Stimulated activated CD8-positive, alpha-beta memory T cell treated with anti-CD3 and anti-CD28 coated beads, Interleukin-4, amount 100 ng/mL, for 1 hour (primary cell): ENCODE measurements around the gene LIPI.
"Not testable (repeated sequence)": the region's sequence is repeated elsewhere in the genome, so short reads cannot be mapped to it uniquely, and the experiment has no call there.

Experiments
- DNase-seq, 2 donors: peaks; one replicate each; pipeline ENCODE4 v3.0.0-alpha.2; 2020; ENCODE audit warnings: low read depth in 2 of 2, low spot score in 1 of 2

Gene LIPI

GRCh38 chr21:14210738-14211137, at the start of gene LIPI:
Gene LIPI (minus strand): TSS chr21:14210955. CDS start chr21:14210845, 110 bp downstream.
- DNase-seq: no peak

GRCh38 chr21:14260174-14260764, 49.5 kb upstream of the LIPI start:
- no peak for DNase-seq

DNA sequence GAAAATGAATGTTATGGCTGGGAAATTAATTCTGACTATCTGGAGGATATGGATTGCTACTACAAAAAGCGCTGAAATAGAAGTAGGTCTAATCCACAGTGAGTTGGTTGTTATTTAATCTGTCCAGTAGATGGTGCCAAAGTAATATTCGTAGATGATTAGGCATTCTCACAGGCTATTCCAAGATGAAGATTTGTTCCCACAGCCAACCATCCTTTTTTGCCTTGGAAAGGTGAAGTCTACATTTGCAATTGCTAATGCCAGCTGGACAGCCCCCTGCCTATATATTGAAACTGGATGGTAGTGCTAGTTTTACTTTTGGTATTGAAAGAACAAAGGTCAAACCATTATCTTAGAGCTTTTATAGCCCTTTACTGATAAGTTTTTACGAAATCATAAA, 49.0 kb upstream of the LIPI start:
- DNase-seq: no peak

DNA sequence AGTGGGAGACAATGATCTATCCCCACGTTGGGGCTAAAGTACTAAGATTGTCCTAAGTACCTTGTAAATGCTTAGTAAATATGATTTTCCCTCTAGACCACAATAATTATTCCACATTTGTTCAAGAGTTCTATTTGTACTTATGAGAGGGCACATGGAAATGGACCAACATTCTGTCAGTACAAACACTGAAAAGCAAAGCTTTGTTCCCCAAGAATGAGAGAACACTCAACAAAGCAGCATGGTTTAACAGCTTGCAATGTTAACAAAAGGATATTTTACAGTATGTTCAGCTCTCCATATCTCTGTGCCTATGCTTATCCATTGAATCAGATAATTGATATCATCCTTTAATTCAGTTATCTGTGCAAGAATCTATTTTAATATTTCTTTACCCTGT, 40.6 kb upstream of the LIPI start:
- DNase-seq: no peak

DNA sequence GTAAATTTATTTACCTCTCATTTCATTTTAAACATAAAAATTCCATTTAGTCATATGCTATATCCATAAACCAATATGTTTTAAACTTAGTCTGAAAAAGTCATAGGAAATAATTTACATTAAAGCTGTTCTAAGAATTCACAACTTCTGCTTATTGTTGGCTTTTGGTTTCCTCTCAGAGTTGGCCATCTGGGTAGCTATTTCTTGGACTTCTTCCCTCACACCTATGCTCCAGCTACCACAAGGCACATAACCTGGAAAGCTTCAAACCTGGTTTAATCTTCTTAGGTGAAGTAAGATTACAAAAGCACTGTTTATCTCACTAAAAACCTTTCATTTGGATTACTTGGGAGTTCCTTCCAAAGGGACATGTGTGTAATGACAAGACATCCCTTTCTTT, 35.0 kb upstream of the LIPI start:
- no peak for DNase-seq

DNA sequence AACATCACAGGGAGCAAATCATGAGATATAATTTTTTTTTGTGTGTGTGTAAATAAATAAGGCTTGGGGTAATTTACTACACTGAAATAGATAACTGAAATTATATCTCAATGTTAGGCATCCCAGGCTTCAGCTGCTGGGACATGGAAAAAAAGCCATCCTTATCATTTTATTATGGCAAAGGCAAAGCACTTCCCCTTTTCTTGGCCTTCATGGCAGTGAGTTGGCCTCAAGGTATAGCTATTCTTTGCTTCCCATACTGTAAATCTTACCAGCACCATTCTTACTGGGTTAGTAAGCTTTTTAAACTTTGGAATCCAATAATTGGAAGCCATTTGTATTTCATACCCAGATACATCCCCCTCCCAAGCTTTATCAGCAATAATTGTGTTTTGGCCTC, 34.2 kb upstream of the LIPI start:
- DNase-seq: no peak

GRCh38 chr21:14243874-14244273, 33.1 kb upstream of the LIPI start:
- DNase-seq: no peak

DNA sequence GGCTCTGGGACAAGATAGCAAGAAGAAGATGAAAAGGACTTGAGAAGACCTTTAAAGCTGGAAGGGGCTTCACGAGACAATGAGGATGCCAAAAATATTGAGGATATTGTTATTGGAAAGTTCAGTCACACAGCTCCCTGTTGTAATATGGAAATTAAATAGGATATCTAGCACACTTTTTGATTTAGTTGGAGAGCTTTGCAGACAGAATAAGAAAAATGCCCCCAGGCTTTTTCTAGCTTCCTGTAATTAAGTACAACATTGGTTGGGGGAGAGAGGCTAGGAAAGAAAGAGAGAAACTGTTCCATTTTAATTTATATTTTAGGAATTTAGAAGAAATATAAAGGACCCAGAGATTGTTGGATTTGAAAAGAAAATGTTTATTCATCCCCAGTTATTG, 32.7 kb upstream of the LIPI start:
- DNase-seq: no peak

- DNase-seq: no peak
Observed at GRCh38 chr21:14241297-14241696, 30.5 kb upstream of the LIPI start.

DNA sequence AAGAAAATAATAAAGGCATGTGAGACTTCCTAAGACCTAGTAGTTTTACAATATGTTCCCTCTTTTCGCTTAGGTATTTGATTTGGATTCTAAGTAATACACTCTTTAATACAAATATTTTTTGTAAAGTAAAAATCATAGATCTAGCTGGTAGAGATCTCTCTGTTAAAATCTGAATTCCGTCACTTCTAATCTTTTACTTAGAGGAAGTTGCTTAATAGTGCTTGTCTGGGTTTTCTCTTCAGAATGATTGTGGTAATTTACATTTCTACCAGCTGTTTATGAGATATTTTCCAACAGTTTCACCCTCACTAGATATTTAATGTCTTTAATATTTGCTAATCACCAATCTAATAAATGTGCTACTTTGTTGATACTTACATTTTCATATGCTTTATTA, 28.5 kb upstream of the LIPI start:
- DNase-seq: no peak

GRCh38 chr21:14236180-14236579, 25.4 kb upstream of the LIPI start:
- no peak for DNase-seq

- DNase-seq: no peak
Observed at GRCh38 chr21:14235101-14235500, 24.3 kb upstream of the LIPI start.

- no peak for DNase-seq
Observed at GRCh38 chr21:14229399-14229798, 18.6 kb upstream of the LIPI start.

GRCh38 chr21:14223365-14223764, 12.6 kb upstream of the LIPI start:
- DNase-seq: no peak

DNA sequence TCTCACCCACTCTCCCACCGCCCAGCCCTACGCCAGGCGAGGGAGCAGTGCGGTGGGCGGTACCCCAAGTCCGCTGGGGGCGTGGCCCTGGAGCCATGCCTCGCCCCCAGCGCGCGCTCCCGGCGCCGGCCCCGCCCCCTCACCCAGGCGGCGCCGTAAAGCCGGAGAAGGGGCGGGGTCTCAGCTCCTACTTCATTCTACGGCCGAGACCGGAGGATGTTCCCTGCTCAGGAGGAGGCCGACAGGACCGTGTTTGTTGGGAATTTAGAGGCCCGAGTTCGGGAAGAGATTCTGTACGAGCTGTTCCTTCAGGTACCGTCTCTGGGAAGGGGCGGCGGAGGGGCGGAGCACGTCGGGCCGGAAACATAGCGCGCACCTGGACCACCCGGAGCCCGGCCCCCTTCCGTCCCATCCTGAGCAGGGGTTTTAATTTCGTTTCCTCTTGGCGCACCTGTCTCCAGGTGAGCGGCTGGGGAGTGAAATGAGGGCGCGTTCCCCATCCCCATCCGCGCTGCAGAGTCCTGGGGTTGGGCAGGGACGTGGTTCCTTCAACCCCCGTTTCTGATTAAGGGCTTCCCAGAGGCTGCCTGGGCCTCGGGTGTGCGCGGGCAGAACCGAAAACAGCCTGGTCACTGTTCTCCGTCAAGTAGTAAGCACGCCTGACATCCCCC, 5.4 kb upstream of the LIPI start, which contains the start of gene RBM11:
Gene RBM11 (plus strand): TSS at position 187 of the 671 bp plus-strand sequence. CDS start 30 bp downstream, at position 217.
- peak; percentile 52 to 54 for DNase-seq

DNA sequence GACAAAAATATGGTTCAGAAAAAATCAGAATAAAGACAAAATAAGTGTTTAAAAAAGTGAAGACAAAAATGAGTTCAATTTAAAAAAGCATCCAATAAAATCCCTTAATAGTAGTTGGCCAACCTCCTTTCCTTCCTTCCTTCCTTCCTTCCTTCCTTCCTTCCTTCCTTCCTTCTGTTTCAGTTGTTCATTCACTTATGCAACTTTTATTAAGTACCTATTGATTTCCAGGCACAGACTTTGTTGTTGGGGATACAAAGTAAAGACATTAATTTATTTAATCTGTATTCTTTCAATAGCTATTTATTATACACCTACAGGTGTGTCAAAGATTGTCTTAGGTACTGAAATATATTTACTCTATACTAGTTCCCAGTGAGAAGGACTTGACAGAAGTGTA, 2.4 kb upstream of the LIPI start:
- DNase-seq: no peak

- DNase-seq: no peak
Observed at GRCh38 chr21:14206222-14206621, 4.5 kb downstream of the LIPI start.

GRCh38 chr21:14166463-14167223, 44.1 kb downstream of the LIPI start:
- not testable (repeated sequence) for DNase-seq

- DNase-seq: no peak
Observed at GRCh38 chr21:14143999-14144398, 66.8 kb downstream of the LIPI start.

- DNase-seq: no peak
Observed at GRCh38 chr21:14124266-14124665, 86.5 kb downstream of the LIPI start.

- DNase-seq: no peak
Observed at GRCh38 chr21:14121719-14122118, 89.0 kb downstream of the LIPI start.

DNA sequence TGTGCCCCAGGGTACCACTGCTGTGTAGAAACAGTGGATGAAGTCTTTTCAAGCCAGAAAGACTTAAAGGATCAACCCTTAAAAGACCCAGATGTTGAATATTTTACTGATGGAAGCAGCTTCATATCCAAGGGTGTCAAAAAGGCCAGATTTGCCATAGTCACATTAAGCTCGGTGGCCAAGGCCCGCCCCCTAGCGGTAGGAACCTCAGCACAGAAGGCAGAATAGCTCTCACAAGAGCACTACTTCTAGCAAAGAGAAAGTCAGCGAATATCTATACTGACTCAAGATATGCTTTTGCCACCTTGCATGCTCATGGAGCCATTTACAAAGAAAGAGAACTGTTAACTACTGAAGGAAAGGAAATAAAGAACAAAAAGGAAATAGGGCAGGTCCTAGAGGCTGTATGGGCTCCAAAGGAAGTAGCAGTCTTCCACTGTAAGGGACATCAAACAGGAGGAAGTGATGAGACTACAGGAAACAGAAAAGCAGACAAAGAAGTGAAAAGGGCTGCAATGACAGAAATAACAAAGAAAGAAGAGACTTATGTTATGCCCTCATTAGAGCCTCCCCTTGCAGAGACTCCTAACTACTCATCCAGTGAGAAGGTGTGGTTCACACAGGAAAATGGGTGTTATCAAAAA, 90.5 kb downstream of the LIPI start:
- no peak for DNase-seq
